ENCODE data around the gene RHOF.

Gene RHOF

DNA sequence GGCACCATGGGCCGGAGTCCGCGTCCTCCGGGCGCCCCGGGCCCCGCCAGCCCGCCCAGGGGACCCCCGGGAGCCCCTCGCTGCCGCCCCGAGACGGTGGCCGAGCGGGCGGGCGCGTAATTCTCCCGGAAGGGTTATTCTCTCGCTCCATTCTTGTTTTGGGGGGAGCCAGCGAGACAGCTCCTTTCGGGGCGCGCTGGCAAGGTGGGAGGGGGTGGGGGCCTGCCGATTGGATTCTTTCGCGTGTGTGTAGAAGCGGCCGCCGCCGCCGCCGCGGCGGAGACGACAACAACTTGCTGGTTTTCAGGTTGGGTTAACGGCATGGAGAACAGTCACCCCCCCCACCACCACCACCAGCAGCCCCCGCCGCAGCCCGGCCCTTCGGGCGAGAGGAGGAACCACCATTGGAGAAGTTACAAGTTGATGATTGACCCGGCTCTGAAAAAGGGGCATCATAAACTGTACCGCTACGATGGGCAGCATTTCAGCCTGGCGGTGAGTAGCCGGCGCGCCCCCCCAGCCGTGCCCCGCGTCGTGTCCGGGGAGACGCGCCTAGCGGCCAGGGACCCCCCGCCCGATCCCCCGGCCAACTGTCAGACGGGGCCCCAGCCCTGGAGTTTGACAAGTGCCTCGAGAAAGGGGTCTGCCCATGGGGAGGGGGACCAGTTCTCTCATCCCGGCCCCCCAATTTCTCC lies 11.1 kb upstream of the RHOF start:
- peak; percentile 58 for DNase-seq

DNA sequence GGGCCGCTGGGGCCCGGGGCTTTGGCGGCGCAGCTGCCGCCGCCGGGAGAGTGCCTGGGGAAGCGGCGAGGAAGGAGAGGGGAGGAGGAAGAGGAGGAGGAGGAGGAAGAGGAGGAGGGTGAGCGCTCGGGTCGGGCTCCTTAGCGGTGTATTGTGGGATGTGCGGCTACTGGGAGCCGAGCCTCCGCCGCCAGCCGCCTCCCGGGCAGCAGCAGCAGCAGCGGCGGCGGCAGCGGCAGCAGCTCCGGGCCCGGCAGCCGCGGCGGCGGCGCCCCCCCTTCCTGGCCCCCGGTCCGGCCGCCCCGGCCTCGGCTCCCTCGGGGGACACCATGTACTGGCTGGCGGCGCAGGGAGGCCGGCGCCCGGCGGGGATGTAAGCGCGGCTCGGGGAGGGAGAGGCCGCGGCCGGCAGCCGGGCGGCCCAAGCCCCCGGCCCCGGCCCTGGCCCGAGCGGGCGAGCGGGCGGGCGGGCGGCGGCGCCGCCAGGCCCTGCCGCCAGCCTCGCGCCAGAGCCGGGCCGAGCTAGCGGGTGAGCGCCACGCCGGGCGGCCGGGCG lies 10.5 kb upstream of the RHOF start, which contains the start of gene SETD1B:
Gene SETD1B, plus strand, starts transcription at position 149 of the 556 bp plus-strand sequence. CDS start 729 bp downstream, outside the sequence.
- DNase-seq, result peak; percentile 63

DNA sequence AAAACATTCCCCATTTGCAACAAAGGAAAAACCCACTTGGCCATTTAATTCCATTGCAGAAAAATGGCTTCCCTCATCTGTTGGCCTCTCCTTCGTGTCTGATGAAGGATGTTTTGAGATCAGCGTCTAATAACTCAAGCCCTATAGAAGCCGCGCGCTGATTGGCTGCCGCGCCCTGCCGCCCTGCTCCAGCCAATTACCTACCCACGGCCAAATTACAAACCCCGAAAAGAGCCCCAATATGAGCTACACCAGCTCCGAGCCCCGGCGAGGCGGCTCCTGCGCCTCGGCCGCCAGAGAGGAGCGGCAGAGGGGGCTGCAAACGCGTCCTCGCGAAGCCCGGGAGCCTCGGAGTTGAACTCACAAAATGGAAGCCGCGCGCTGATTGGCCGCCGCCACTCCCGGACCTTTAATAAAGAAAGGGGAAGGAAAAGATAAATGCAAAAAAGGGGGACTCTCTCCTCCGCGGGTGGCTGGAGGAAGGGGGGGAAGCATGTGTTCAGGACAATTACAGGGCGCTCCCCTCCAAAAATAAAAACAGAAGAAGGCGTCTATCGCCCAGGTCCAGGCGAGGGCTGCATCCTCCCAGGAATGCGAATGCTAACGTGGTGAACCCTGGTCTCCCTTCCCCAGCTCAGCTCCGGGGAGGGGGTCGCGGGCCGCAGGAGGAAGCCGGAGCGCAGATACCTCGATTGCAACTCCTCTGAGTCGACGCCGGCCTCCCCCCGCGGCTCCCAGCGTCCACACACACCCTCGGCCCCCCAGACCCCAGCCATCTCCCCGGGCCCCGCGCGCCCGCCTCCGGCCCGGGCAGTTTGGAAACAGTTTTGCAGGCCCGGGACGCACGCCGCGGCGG lies 9.6 kb upstream of the RHOF start:
- DNase-seq, result peak; percentile 96

DNA sequence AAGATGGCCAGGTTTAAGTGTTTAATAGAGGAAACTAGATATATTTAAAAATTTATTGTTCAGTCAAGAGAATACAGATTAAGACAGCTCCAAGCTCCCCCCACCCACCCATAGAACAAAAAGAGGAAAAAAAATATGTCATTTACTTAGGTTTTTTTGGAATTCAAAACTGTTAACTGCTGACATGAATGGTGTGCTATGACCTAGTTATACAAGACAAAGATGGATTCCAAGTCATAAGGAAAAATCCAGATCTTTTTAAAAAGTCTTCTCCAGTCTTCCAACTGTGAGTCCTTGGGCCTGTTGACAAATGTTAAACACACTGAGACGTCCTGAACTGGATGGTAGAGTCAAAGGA lies 9.0 kb upstream of the RHOF start:
- DNase-seq, result no peak

DNA sequence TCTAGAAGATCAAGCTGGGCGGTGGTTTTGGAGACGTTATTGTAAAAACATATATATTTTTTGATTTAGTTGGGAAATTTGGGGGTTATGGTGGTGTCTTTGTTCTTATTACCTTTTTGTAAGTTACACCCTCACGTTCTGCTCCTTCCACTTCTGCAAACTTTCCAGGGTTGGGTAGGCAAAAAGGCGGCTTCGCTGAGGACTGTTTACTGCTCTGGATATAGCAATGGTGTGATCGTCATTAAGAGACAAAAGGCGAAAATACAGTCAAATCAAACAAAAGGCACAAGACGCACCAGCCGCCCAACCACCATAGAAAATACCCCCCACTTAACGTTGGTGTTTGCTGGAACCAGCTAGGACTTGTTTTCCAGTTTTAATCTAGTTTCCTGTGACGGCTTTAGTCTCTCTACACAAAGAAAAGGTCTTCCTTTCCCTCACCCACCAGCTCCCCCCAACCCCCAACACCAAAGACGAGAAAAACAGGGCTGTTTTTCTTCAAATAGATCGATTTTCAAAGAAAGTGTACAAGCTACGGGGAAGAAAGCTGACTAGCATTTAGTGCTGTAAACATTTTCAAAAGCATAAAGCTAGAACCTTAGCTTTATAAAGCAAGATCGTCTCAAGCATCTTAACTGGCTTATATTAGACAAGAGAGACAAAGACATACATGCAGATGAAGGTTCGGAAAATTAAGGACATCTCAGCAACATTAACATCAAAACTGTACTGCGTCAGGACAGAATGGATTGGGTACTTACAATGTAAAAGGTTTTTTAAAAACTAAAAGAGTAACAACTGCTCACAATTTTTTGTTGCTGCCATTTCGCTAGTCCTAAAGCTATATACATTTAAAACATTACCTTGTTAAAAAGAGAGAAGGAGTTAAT lies 8.4 kb upstream of the RHOF start:
- DNase-seq, result peak; percentile 40

DNA sequence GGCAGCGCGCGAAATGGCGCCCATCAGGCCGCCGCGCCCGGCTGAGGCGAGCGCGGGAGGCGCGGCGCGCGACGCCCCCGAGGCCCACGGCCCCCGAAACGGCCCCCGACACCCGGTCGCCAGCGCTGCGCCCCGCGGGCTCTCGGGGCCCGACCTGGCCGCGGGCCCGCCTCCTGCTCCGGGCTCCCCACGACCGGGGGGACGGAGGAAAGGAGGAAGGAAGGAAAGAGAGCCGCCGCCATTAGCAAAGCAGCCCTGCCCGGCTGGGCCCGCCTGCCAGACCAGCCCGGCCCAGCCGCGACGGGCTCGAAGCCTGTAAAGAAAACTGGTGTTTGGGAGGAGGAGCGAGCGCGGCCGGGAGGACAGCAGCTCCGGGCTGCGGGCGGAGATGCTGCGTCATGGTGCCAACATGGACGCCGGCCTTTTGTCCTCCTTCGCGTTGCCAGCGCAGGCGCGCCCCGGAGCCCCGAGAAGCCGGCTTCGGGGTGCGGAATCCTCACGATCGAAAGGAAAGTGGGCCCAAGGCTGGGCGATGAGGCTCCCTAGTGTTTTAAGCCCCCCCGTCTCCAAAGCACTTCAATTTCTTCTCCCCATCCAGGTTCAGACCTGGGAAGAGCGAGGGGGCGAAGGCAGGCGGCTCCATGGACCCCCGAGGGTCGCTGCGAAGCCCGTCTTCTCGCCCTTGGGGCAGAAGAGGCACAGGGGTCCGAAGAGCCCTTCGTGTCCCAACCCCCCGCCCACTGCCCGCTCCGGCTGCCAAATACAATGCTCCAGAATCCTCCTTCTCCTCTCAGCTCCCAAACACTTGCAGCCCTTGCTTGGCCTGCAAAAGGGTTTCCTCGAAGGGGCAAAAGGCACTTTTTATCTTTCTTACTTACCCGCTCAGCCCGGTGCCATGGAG lies 7.5 kb upstream of the RHOF start:
- peak; percentile 87 for DNase-seq

DNA sequence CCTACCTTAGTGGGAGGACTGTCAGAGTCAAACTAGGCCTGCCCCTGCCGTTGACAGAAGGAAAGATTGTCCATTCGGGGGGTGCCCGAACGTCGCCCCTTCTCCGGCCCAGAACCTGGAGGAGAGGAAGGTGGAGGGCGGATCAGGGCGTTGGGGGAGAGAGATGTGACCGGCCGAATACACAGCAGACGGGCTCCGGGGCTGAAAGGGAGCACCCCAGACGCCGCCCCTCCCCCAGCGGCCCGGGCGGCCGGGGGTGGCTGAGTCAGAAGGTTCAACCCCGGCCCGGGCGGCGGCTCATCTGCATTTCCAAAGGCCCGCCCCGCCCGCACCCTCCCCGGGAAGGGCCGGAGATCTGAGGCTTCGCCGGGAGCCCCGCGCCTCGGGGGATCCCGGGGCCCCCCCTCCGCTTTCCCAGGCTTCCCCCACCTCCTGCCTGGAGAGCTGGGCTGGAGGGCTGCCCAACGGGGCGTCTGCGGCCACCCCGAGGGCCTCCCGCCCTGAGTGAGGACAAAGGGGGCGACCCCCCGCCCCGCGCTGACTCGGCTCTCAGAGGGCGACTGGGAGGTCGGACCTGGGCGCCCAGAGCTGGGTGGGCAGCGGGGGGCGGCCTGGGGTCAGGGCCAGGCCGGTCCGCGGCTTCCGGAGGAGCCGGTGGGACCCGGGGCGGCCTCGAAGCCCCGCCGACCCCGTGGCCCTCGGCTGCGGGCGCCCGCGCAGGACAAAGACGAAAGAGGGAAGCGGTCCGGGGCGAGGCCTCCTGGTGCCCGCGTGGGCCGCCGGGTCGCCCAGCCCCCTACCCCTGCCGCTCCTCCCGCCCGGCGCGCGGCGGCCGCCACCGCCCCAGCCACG lies 6.6 kb upstream of the RHOF start:
- DNase-seq, result peak; percentile 87

DNA sequence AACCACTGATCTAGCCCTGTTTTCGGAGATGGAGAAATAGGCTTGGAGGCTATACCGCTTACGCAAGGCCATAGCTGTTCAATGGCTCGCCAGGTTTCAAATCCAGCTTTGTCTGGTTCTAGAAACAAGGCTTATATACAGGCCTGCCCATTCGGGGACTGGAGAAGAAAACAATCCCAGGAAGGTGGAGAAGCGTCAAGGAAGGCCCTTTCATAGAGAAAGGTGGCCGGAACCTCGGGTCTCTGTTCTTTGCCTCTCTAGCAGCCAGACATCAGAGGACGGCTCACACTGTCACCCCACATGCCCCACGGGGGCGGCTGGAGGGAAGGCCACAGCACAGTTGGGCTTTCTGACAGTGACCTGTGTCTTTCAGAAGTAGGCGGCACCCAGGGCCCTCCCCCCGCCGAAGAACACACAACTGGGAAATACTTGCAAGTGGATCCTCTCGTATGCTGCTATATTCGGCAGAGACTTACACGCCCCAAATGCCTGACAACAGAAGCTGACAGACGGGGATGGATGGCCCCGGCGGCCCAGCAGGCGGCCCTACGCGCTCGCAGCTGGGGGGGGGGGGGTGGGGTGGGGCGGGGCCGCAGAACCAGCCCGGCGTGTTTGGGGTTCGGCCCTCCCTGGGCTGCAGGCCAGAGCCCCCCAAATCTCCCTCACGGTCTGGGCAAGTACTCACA lies 5.8 kb upstream of the RHOF start:
- peak; percentile 83 for DNase-seq

DNA sequence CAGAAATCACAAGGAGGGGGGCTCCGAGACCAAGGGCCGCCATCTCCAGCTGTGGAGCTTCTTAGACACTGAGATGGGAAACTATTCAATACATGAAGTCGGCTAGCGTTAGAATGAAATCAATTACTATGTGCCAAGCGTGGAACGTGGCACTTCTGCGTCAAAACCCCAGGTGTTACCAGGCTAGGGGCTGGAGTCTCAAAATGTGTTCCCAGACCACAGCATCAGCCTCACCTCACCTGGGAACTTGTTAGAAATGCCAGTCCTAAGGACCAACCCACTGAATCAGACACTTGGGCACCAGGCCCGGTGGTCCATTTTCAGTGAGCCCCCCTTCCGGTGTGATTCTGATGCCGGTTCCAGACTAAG lies 5.3 kb upstream of the RHOF start:
- no peak for DNase-seq

DNA sequence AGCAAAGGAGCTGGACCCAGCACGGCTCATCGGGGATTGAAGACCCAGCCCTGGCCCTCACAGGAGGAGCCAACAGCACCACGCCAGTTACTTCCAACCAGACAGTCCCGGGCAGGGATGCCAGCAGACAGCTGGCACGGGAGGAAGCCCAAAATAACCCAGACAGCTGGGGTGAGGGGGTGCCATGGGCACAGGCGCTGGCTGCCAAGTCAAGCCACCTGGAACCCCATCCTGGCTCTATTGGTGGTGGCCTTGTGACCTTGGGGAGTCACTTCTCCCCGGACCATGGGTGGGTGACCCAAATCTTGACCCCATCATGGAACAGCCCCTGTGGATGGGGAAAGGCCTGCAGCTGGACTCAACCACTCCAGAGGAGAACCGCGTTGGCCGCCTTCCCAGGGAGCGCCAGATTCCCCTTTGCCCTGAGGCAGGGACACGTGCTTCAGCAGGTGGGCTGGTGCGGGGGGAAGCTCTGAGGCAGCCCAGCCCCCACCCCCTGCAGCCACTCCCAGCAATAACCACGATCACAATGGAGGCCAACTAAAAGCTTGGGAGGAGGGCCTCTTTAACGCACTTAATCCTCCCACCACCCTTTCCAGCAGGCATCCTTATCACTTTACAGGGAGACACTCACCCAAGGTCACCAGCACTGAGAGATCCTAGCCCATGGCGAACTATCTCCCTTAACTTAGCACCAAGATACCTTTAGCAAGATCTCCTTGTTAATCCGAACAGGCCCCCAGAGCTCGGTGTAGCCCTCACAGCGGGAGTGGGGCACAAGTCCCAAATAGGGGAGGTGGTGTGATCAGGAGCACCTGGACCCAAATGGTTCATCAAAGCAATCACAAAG lies 4.7 kb upstream of the RHOF start:
- DNase-seq, result peak; percentile 84

DNA sequence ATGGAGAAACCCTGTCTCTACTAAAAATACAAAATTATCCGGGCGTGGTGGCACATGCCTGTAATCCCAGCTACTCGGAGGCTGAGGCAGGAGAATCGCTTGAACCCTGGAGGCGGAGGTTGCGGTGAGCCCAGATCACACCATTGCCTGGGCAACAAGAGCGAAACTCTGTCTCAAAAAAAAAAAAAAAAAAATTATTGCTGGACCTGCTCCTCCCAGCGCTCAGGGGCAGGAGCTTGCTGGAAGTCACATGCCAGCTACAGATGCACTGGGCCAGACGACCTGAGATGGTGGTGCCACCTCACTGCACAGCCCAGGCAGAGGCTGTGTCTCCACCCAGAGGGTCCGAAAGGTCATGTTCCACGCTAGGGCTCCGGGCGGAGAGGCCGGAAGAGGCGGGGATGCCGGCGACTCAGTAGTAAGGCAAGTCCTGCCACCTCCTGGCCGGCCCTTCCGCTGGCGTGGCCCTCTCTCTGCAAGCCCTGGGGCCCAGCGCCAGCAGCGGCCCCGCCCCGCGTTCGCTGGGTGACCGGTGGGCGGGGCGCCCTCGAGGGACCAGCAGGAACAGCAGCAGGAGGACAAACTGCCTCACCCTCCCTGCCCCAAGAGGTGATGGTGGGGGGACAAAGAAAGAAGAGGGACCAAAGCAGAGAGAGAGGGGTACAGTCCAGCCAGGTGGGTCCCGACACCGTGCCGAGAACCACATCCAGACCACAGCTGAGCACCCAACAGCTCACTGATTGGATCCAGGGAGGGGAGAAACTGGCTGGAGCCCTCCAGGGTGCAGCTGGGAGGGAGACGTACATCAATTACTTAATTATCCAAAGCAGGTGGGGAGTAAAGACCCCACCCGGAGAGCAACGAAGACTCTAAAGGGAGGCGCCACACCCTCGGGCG lies 3.6 kb upstream of the RHOF start:
- peak; percentile 88 for DNase-seq

DNA sequence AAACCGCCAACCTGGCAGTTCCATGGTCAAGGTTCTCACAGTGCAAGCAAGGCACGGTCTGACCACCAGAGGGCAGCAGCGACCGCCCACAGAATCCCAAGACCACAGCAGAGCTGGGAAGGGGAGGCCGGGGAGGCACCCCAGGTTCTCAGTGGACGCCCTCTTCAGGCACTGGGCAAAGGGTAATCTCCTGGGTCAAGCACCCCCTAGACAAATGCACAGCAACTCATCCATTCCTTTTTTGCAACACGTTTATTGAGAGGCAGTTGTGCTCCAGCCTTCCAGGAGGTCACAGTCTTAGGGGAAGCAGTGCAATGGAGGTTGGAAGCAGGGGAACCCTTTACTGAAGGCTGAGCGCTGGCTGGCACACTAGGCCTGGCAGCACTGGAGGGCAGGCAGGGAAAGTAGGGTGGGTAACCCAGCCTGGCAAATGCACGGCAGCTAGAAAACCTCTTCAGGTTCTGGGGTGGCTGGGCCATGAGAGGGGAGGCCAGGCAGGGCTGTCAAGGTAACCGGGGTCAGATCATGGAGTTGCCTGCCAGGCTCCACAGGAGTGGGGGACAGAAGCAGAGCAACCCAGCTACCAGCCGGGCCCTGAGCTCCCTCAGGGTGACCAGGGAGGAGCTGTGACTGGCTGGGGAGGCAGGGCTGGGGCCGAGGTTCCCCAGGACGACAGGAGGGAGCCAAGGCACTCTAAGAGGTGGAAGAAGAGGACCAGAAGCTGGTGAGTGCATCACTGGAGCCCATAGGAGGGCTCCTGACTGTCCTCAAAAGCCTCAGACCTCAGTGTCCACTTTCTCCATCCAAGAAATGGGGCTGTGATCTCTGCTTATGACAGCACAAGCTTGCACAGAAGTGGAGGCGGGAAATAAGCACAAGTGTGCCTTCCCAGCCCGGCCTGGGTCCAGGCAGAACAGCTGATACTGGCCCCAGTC lies 1.8 kb upstream of the RHOF start:
- peak; percentile 94 for DNase-seq

DNA sequence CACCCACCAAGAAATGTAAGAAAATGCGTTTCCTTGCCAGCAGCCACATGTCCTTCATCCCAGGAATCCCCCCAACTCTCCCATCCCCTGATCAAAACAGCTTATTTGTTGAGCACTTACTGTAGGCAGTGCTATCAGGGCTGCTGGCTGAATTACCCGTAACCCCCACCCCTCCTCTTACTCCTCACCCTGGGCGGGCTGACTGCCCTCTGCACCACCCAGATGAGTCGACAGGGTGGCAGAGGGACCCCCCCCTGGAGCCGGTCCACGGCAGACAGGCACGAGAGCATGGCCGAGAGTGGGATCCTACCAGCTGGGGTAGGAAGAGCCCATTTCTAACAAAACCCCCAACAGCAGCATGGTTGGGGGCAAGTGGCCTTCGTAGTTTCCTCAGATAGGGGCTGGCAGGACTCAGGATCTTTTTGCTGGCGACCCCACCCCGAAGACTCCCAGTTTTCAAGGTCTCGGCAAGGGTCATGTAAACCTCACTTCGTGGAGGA lies 1.1 kb upstream of the RHOF start:
- no peak for DNase-seq

DNA sequence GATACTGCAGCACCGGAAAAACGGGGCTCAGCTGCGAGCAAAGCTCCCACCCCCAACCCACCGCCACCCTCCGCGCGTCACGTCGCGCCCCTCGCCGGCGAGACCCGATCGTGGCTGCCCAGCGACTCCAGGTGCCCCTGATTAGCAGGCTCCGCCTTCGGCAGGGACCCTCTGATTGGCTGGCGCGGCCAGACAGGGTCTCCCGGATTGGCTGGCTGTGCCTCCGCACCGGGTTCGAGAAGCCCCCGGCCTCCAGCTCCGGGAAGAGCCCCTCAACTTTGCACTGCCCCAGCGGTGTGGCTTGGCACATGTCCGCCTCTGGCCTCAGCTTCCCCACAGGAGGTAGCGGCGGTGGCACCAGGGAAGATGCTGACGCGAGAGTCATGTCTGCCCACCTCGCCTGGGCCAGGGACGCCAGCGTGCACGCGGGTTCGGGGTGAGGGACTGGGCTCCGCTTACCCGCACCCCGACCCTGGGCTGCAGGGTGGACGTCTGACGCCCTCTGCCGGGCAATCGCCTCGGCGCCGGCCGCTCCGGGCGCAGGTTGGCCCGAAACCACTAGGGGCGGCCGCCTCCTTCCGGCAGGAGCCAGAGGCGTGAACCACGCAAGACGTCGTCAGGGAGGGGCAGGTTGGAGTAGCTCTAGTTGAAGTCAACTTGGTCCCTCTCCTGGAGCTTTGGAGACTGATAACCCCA lies 498 bp upstream of the RHOF start:
- DNase-seq, result peak; percentile 94

DNA sequence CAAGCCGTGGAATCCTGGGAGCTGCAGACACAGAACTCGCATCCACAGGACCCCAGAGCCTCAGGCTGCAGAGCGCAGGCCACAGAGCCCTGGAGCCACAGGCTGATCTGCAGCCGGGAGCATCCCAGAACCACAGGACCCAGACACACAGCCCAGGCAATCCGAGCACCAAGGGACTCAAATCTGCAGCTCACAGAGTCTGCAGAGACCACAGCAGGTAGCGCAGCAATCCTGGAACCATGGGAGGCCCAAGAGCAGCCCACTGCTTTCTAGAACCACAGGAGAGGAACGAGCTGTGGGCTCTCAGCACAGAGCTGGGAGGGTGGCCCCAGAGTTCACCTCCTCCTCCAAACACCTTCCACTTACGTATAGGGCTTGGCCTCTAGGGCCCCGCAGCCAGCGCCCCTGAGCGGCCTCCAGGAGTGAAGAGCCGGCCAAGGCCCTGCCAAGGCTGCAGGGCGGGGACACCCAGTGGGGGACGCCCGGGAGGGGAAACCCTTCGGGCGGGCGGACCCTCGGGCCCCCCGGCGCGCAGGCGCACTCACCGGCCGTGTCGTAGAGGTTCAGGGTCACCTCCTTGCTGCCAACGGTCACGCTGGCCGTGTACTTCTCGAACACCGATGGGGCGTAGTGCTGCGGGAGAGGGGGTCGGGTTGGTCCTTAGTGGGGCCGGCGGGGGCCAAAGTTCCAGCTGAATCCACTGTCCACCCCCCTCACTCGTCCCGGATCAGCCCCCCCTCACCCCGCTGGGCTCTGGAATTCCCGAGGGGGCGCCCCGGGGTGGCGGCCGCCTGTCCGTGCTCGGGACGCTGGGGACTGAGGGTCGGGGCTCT lies 665 bp downstream of the RHOF start:
- peak; percentile 55 for DNase-seq
